Measurements from ENCODE around the gene MYH16. TPM values are rescaled to one million over a fixed set of nuclear protein-coding genes. Genes with fewer than 3 reads are reported as not detected.
"Not testable (repeated sequence)": the region's sequence is repeated elsewhere in the genome, so short reads cannot be mapped to it uniquely, and the experiment has no call there.

Gene MYH16
- total RNA-seq, 5 donors from 2014 or later (not counting 1 experiment from before 2014, with no cell fraction given), result not detected

DNA sequence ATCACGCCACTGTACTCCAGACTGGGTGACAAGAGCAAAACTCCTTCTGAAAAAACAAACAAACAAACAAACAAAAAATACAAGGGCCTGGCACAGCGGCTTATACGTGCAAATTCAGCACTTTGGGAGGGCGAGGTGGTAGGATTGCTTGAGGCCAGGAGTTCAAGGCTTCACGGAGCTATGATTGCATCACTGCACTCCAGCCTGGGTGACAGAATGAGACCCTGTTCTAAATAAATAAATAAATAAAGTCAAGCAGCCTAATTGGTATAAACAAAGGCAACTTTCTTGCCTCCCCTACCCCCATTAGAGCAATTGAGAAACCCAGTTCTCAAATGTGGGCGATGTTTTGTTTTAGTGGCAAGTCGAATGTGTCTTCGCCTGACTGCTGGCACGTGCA, 38.5 kb upstream of the MYH16 start:
- no peaks in the 10 kb centered on the region for H3K36me3 ChIP-seq (ENCODE audit: control insufficient read depth in 2 of 2, extremely low read depth in 1 of 2, insufficient read depth in 1 of 2, low read length in 1 of 2)
- peaks cover 4 to 7% of the 10 kb centered on the region in 2 donors for H3K27me3 Mint-ChIP-seq
- no peaks in the 10 kb centered on the region for H3K4me1 Mint-ChIP-seq
- no peaks in the 10 kb centered on the region for H3K9me3 Mint-ChIP-seq
- no peak overlapping the region for H3K27ac ChIP-seq (ENCODE audit: low read length)
- ATAC-seq (replicated peaks in 1 of 4), result no peak
- ChIA-PET POLR2A (no interaction called here), CTCF (no interaction called here)
- no peak overlapping the region for H3K27ac Mint-ChIP-seq
- H3K36me3 Mint-ChIP-seq, result no peaks in the 10 kb centered on the region
- no peak for DNase-seq
- H3K4me3 Mint-ChIP-seq, result no peak overlapping the region
- 92% methylated on average over 4 of the region's 9 CpGs for WGBS (ENCODE audit: insufficient coverage)
- no peaks in the 10 kb centered on the region for H3K4me1 ChIP-seq (ENCODE audit: control insufficient read depth in 1 of 2, extremely low read depth in 1 of 2, insufficient read depth in 2 of 2, low read length in 2 of 2)
- peaks cover 1 to 5% of the 10 kb centered on the region in 2 experiments for H3K27me3 ChIP-seq (replicated peaks in 1 of 2; ENCODE audit: control insufficient read depth in 2 of 2, extremely low read depth in 1 of 2, insufficient read depth in 2 of 2, low read length in 1 of 2)
- no peaks in the 10 kb centered on the region for H3K9me3 ChIP-seq
- H3K4me3 ChIP-seq (ENCODE audit: control insufficient read depth in 1 of 2, extremely low read depth in 1 of 2, low read length in 1 of 2), result no peak overlapping the region

DNA sequence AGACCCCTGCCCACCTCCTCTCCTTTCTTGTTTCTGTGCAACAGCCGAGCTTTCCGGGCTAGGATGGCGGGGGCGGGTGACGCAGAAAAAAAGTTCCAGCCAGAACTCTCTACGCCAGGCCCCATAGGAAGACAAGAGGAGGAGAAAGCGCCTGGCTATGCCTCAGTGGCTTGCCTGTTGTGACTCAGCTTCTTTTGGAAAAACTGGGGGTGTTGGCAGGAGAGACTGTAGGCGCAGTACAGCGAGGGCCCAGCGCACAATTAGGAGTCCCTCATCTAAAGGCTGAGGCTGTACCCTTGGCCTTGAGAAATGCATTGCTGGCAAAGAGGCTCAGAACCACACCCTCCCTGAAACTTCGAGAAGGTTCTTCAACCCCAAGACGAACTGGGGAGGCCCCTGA, 36.7 kb upstream of the MYH16 start:
- Mint-ChIP-seq H3K4me1 (no peaks in the 10 kb centered on the region), H3K36me3 (no peaks in the 10 kb centered on the region), H3K27ac (no peak overlapping the region), H3K4me3 (no peak overlapping the region), H3K27me3 (peaks cover 8 to 15% of the 10 kb centered on the region in 2 donors), H3K9me3 (no peaks in the 10 kb centered on the region)
- Histone ChIP-seq H3K27me3 (replicated peaks in 1 of 2; ENCODE audit: control insufficient read depth in 2 of 2, extremely low read depth in 1 of 2, insufficient read depth in 2 of 2, low read length in 1 of 2) (peaks cover 2 to 15% of the 10 kb centered on the region in 2 experiments), H3K36me3 (ENCODE audit: control insufficient read depth in 2 of 2, extremely low read depth in 1 of 2, insufficient read depth in 1 of 2, low read length in 1 of 2) (no peaks in the 10 kb centered on the region), H3K27ac (ENCODE audit: low read length) (no peak overlapping the region), H3K9me3 (no peaks in the 10 kb centered on the region), H3K4me1 (ENCODE audit: control insufficient read depth in 1 of 2, extremely low read depth in 1 of 2, insufficient read depth in 2 of 2, low read length in 2 of 2) (no peaks in the 10 kb centered on the region), H3K4me3 (ENCODE audit: control insufficient read depth in 1 of 2, extremely low read depth in 1 of 2, low read length in 1 of 2) (no peak overlapping the region)
- 94% methylated on average over 3 of the region's 12 CpGs for WGBS (ENCODE audit: insufficient coverage)
- CTCF ChIA-PET, result no interaction called here
- POLR2A ChIA-PET, result no interaction called here
- ATAC-seq (replicated peaks in 1 of 4), result no peak
- DNase-seq, result no peak

- DNase-seq; CTCF ChIA-PET; H3K4me1 ChIP-seq (ENCODE audit: control insufficient read depth in 1 of 2, extremely low read depth in 1 of 2, insufficient read depth in 2 of 2, low read length in 2 of 2); H3K4me1 Mint-ChIP-seq; H3K4me3 ChIP-seq (ENCODE audit: control insufficient read depth in 1 of 2, extremely low read depth in 1 of 2, low read length in 1 of 2); H3K36me3 Mint-ChIP-seq; H3K27ac Mint-ChIP-seq; H3K4me3 Mint-ChIP-seq; ATAC-seq (replicated peaks in 1 of 4); H3K27ac ChIP-seq (ENCODE audit: low read length); H3K36me3 ChIP-seq (ENCODE audit: control insufficient read depth in 2 of 2, extremely low read depth in 1 of 2, insufficient read depth in 1 of 2, low read length in 1 of 2); H3K9me3 ChIP-seq; H3K9me3 Mint-ChIP-seq: not testable (repeated sequence)
- H3K27me3 ChIP-seq (replicated peaks in 1 of 2; ENCODE audit: control insufficient read depth in 2 of 2, extremely low read depth in 1 of 2, insufficient read depth in 2 of 2, low read length in 1 of 2), result peaks cover 2 to 13% of the 10 kb centered on the region in 2 experiments
- H3K27me3 Mint-ChIP-seq, result peaks cover 8 to 19% of the 10 kb centered on the region in 2 donors
- no CpG with 5 or more reads among the region's 1 CpG for WGBS (ENCODE audit: insufficient coverage)
- POLR2A ChIA-PET, result interaction anchor here in 1 of 2 donors (0.7 kb wide), 1 partner anchor 171 kb away, joined by 3 read pairs; no protein-coding TSS in a partner anchor
Observed at GRCh38 chr7:99237876-99238275, 34.8 kb upstream of the MYH16 start.

DNA sequence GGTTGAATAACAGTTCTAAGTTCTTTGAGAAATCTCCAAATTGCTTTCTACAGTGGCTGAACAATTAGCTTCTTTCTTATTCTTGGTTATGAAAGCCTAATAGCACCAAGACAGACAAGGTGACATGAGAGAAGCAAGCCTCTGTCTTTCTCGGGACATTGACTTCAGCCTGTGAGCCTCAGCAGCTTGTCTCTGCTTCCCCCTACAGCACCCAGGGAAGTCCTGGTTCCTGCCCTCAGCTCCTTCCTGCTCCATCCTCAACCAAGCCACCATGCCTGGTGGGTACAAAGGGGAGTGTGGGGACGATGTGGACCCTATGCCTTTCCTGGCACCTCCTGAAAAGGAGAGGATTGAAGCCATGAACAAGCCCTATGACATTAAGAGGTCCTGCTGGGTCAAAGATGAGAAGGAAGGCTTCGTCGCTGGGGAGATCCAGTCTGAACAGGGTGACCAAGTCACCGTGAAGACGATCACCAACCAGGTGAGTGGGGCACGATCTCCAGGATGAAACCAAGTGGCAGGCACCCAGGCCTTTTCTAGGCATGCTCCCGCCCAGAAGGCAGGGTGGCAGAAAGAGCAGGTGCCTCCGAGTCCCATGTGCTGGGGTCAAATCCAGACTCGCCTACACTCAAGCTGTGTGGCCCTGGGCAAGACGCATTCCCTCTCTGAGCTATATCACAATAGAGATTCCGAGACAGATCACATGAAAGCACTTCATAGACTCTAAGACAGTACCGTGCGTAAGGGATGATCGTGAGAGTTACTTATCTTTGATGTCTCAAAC, 33.9 kb upstream of the MYH16 start:
- Histone ChIP-seq H3K36me3 (ENCODE audit: control insufficient read depth in 2 of 2, extremely low read depth in 1 of 2, insufficient read depth in 1 of 2, low read length in 1 of 2) (no peaks in the 10 kb centered on the region), H3K27ac (ENCODE audit: low read length) (no peak overlapping the region), H3K27me3 (replicated peaks in 1 of 2; ENCODE audit: control insufficient read depth in 2 of 2, extremely low read depth in 1 of 2, insufficient read depth in 2 of 2, low read length in 1 of 2) (peaks cover 2 to 20% of the 10 kb centered on the region in 2 experiments), H3K4me1 (ENCODE audit: control insufficient read depth in 1 of 2, extremely low read depth in 1 of 2, insufficient read depth in 2 of 2, low read length in 2 of 2) (no peaks in the 10 kb centered on the region), H3K4me3 (ENCODE audit: control insufficient read depth in 1 of 2, extremely low read depth in 1 of 2, low read length in 1 of 2) (no peak overlapping the region), H3K9me3 (no peaks in the 10 kb centered on the region)
- Mint-ChIP-seq H3K4me3 (no peak overlapping the region), H3K4me1 (no peaks in the 10 kb centered on the region), H3K36me3 (no peaks in the 10 kb centered on the region), H3K9me3 (no peaks in the 10 kb centered on the region), H3K27ac (no peak overlapping the region), H3K27me3 (peaks cover 8 to 22% of the 10 kb centered on the region in 2 donors)
- 80% methylated on average over 9 of the region's 15 CpGs for WGBS (ENCODE audit: insufficient coverage)
- ChIA-PET CTCF (no interaction called here), POLR2A (interaction anchor here in 1 of 2 donors (0.7 kb wide), 1 partner anchor 172 kb away, joined by 3 read pairs; no protein-coding TSS in a partner anchor)
- ATAC-seq (replicated peaks in 1 of 4) (no peak), DNase-seq (no peak)

GRCh38 chr7:99242682-99243081, 30.0 kb upstream of the MYH16 start:
- POLR2A ChIA-PET, result no interaction called here
- Histone ChIP-seq H3K27me3 (replicated peaks in 1 of 2; ENCODE audit: control insufficient read depth in 2 of 2, extremely low read depth in 1 of 2, insufficient read depth in 2 of 2, low read length in 1 of 2) (peaks cover 2 to 27% of the 10 kb centered on the region in 2 experiments), H3K4me1 (ENCODE audit: control insufficient read depth in 1 of 2, extremely low read depth in 1 of 2, insufficient read depth in 2 of 2, low read length in 2 of 2) (no peaks in the 10 kb centered on the region), H3K27ac (ENCODE audit: low read length) (no peak overlapping the region), H3K4me3 (ENCODE audit: control insufficient read depth in 1 of 2, extremely low read depth in 1 of 2, low read length in 1 of 2) (no peak overlapping the region), H3K9me3 (no peaks in the 10 kb centered on the region), H3K36me3 (ENCODE audit: control insufficient read depth in 2 of 2, extremely low read depth in 1 of 2, insufficient read depth in 1 of 2, low read length in 1 of 2) (no peaks in the 10 kb centered on the region)
- Mint-ChIP-seq H3K27ac (no peak overlapping the region), H3K4me1 (no peaks in the 10 kb centered on the region), H3K27me3 (peaks cover 13 to 22% of the 10 kb centered on the region in 2 donors), H3K4me3 (no peak overlapping the region), H3K36me3 (no peaks in the 10 kb centered on the region), H3K9me3 (no peaks in the 10 kb centered on the region)
- CTCF ChIA-PET, result no interaction called here
- WGBS (ENCODE audit: insufficient coverage), result 100% methylated on average over 1 of the region's 4 CpGs
- ATAC-seq (replicated peaks in 1 of 4) (no peak), DNase-seq (no peak)

- no peak for ATAC-seq (replicated peaks in 1 of 4)
- Histone ChIP-seq H3K9me3 (no peaks in the 10 kb centered on the region), H3K27ac (ENCODE audit: low read length) (no peak overlapping the region), H3K36me3 (ENCODE audit: control insufficient read depth in 2 of 2, extremely low read depth in 1 of 2, insufficient read depth in 1 of 2, low read length in 1 of 2) (no peaks in the 10 kb centered on the region), H3K27me3 (replicated peaks in 1 of 2; ENCODE audit: control insufficient read depth in 2 of 2, extremely low read depth in 1 of 2, insufficient read depth in 2 of 2, low read length in 1 of 2) (peaks cover 2 to 31% of the 10 kb centered on the region in 2 experiments), H3K4me3 (ENCODE audit: control insufficient read depth in 1 of 2, extremely low read depth in 1 of 2, low read length in 1 of 2) (no peak overlapping the region), H3K4me1 (ENCODE audit: control insufficient read depth in 1 of 2, extremely low read depth in 1 of 2, insufficient read depth in 2 of 2, low read length in 2 of 2) (no peaks in the 10 kb centered on the region)
- H3K9me3 Mint-ChIP-seq, result no peaks in the 10 kb centered on the region
- no peak overlapping the region for H3K4me3 Mint-ChIP-seq
- ChIA-PET CTCF (no interaction called here), POLR2A (no interaction called here)
- H3K27ac Mint-ChIP-seq, result no peak overlapping the region
- 78% methylated on average over 5 of the region's 5 CpGs for WGBS (ENCODE audit: insufficient coverage)
- H3K4me1 Mint-ChIP-seq, result no peaks in the 10 kb centered on the region
- peaks cover 11 to 19% of the 10 kb centered on the region in 2 donors for H3K27me3 Mint-ChIP-seq
- DNase-seq, result no peak
- H3K36me3 Mint-ChIP-seq, result no peaks in the 10 kb centered on the region
Observed at GRCh38 chr7:99243751-99244337, 28.8 kb upstream of the MYH16 start.

Data from T-cell (primary cell).